ENCODE measurements around the gene TAF10. TPM values are rescaled to one million over a fixed set of nuclear protein-coding genes. Genes with fewer than 3 reads are reported as not detected.

TAF10 gene
- total RNA-seq, 4 donors from 2014 or later, result 38.2 to 55.6 (median 40.3) TPM

DNA sequence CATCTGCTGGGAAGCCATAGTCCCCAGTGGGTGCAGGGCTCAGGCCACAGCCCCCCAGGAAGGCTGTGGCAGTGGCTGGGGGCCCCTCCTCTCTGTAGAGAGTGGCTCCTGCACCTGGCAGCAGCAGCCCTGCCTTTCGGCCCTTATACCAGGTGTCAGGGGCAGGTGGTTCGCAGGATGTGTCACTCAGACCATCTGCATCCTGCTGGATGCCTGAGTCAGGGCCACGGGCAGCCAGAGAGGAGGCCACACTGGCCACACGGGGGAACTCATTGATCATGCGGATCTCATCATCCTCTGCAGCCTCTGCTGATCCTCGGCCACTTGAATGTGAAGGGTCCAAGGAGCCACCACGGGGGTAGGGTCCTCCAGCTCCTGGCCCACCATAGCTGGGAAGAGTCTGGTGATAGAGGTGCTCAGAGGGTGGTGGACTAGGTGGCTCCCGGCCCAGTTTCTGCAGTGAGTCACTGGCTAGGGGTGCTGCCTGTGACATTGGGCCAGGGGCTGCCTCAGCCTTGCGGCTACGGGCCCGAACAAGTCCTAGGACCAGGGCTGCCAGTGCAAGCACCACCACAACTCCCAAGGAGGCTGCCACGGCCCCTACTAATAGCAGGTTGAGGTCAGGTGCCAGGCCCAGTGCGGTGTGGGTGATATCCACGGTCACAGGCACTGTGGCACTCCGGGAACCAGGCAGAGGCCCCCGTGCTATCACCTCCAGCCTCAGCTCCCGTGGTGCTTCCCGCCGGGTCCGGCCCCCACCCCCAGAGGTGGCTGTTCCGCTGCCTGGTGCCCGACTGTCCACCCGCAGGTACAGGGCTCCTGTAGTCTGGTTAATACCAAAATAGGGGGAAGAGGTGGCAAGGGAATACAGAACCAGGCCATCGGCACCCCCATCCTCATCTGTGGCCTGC lies 10.5 kb upstream of the TAF10 start:
- TF ChIP-seq, protein P1, sequence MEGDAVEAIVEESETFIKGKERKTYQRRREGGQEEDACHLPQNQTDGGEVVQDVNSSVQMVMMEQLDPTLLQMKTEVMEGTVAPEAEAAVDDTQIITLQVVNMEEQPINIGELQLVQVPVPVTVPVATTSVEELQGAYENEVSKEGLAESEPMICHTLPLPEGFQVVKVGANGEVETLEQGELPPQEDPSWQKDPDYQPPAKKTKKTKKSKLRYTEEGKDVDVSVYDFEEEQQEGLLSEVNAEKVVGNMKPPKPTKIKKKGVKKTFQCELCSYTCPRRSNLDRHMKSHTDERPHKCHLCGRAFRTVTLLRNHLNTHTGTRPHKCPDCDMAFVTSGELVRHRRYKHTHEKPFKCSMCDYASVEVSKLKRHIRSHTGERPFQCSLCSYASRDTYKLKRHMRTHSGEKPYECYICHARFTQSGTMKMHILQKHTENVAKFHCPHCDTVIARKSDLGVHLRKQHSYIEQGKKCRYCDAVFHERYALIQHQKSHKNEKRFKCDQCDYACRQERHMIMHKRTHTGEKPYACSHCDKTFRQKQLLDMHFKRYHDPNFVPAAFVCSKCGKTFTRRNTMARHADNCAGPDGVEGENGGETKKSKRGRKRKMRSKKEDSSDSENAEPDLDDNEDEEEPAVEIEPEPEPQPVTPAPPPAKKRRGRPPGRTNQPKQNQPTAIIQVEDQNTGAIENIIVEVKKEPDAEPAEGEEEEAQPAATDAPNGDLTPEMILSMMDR (IDR thresholded peaks at IDR 0.05; ENCODE audit: low read depth), result no peak

DNA sequence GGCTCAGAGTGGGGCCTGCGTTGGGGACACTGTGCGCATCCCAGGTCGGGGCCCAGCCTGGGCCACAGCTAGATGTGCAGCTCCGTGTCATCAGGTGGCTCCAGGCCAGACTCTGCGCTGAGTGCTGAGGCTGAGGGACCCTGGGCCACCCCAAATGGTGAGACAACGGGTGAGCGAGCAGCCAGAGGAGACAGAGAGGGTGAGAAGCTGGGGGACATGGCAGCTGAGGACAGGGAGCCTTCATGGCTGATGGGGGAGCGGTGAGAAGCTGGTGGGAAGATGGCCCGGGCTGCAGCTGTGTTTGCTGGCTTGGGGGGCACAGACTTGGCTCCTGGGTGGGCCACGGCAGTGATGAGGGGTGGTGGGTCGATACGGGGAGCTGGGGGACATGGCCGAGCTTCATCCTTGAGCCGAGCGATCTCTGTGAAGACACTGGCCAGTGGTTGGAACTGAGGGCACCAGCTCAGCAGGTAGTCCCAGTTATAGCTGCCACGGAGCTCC lies 9.7 kb upstream of the TAF10 start:
- TF ChIP-seq, protein P1 (IDR thresholded peaks at IDR 0.05; ENCODE audit: low read depth), result no peak

DNA sequence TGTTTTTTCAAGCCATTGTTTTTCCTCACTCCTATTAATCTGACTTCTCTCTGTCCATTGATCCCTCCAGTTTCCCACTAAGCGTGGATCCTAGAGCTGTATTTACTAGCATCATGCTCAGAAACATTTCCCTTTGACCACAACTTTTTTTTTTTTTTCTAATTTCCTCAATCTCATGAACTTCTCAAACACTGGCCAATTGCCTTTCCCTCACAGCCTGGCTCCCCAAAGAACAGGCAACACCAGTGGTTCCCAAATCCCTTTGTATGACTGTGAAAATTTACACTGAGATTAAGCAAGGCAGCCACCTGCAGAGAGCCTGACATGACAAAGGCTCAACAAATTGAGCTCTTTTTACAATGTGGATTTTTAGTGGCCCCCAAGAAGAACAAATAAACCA lies 8.6 kb upstream of the TAF10 start:
- TF ChIP-seq, protein P1 (IDR thresholded peaks at IDR 0.05; ENCODE audit: low read depth), result no peak

DNA sequence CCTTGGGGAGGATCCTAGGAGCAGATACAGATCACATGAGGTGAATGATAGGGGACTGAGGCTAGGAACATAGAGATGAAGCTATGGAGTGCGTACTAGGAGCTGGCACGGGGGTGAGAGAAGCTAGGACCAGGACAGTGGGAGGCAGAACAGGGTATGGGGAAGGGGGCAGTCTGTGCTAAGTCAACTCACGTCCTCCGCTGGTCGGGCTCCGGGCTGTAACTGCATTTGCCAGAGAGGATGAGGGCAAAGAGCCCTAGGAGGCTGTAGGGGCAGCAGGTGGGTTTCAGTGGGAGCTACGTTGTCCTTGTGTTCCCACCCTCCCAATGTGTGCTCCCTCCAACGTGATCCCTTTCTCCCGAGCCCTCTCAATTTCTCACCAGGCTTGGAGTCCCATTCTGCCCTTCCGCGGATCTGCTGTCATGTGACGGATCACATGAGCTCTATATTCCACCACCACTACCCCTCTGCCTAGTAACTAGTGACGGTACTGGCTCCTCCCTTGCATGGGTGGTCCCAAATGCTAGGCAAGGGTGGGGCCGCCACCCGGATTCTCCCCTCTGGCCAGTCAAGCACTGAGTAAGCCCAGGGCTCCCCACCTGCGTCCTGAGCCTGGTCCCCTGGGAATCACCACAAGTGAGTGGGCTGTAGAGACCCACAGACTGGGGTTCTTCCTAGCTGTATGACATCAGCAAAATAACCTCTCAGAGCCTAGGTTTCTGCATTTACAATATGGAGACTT lies 7.2 kb upstream of the TAF10 start, which contains the start of gene TPP1:
TSS of gene TPP1 (minus strand) at position 419 of the 742 bp plus-strand sequence. CDS start at position 397, 22 bp downstream.
- TF ChIP-seq, protein P1 (IDR thresholded peaks at IDR 0.05; ENCODE audit: low read depth), result no peak

DNA sequence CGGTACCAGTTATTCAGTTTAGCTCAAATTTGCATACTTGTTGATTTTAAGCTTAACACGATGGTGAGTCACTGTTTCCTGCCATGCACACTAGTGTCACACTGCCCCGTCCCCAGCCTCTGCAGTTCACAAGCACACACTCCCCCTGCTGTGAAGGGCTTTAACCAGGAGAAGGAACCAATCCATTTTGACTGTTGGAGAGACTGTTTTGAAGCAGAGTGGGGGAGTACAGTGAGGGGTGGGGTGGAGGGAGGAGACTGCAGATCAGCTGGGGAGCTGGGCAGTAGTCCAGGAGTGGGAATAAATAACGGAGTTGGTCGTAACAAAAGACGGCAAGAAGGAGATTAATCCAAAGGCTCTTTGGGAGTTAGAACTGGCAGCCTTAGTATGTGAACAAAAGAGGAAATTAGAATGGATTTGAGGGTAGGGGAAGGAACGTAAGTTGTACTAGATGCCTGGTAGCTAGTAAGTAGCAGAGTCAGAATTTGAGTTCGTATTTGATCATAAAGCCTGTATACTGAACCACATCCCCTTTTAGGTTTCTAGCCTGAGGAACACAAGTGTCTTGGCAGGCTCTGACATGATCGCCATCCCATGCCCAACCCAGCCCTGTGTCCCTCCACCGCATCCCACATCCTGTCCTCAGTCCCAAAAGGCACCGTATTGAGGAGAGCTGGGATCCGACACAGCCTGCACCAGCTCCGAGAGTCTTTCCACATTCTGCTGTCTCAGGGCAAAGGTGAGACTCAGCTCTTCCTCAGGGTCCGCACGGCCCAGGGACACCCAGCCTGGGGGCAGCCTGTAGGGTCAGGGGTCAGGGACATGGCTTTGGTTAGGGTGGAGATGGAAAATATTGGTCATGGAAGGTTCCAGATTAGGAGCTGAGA lies 6.3 kb upstream of the TAF10 start:
- TF ChIP-seq, protein P1 (IDR thresholded peaks at IDR 0.05; ENCODE audit: low read depth), result no peak

DNA sequence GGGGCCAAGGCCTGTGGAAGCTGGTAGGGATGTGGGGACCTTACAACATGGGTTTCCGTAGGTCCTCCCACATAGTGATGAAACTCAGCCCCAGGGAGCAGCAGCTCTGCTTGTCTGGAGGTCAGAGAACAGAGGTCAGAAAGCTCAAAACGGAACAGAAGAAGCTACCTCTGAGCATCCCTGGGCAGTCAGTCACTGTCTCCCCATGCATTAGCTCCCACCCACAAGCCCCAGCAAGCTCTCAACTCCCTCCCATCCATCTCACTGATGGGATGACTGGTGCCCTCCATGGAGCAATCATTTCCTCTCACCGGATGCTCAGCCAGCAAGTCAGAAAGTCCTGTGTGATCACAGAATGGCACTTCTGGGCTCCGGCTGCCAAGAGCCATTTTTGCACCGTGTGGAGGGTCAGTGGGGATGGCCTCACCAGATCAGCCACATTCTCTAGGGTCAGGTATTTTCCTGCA lies 5.3 kb upstream of the TAF10 start:
- TF ChIP-seq, protein P1 (IDR thresholded peaks at IDR 0.05; ENCODE audit: low read depth), result no peak

Measured in subcutaneous adipose tissue (tissue), 4 donors.